ENCODE results near the gene AK4. TPM values are rescaled to one million over a fixed set of nuclear protein-coding genes. Genes with fewer than 3 reads are reported as not detected.
"Not testable (repeated sequence)": the region's sequence is repeated elsewhere in the genome, so short reads cannot be mapped to it uniquely, and the experiment has no call there.

AK4 gene
- polyA plus RNA-seq, 5 donors, result 1.8 to 3.7 (median 3.0) TPM

DNA sequence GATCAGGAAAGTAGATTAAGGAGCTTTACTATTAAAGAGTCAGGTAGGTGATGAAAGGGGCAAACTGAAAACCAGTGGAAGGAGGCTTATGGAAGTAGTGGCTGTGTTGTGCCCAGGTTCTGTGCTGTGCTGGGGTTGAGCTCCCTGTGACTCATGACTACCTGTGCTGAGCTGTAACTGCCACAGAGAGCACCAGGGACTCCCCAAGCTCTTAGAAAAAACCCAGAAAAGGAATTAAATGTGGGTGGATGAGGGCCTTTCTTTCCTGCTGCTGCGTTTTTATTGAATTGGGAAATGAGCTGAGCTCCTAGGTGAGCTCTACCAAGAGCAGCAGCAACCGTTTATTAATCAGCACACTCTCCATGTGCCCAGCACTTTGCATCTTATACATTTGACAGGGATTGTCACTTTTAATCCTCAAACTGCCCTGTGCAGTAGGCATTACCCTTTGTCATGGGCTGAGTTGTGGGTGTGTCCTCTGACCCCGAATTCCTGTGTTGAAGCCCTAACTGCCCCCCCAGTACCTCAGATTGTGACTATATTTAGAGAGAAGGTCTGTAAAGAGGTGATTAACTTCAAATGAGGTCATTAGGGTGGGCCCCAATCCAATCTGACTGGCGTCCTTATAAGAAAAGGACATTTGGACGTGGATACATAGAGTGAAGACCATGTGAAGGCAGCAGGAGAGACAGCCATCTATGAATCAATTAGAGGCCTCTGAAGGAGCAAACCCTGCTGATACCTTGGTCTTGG lies 65.4 kb downstream of the AK4 start:
- DNase-seq, result no peak

DNA sequence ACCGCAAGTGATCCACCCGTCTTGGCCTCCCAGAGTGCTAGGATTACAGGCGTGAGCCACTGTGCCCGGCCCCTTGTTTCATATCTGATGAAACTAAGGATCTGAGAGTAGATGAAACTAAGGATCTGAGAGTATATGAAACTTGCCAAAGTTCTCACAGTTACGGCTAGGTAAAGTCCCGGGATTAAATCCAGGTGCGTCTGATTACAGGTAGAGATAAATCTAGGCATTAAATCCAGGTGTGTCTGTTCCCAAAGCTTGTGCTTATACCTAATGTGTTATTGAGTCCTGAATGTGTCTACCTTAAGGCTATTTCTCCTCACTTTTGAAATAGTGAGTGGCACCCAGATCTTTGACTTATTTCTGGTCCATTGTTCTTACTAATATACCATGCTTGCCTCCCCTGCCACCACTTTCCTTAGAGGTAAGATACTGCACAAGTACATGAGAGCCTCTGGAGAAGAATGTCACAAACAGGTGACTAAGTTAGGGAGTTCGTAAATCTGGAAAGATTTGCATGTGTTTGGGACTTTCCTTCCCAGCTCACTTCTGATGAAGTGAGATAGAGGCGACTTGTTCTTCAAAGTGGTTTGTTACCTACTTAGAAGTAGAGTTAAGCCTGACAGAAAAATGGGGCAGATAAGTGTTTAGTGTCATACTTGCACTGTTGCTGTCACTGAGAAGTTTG lies 66.5 kb downstream of the AK4 start:
- DNase-seq, result no peak

GRCh38 chr1:65216989-65217388 lies 69.0 kb downstream of the AK4 start:
- no peak for DNase-seq

DNA sequence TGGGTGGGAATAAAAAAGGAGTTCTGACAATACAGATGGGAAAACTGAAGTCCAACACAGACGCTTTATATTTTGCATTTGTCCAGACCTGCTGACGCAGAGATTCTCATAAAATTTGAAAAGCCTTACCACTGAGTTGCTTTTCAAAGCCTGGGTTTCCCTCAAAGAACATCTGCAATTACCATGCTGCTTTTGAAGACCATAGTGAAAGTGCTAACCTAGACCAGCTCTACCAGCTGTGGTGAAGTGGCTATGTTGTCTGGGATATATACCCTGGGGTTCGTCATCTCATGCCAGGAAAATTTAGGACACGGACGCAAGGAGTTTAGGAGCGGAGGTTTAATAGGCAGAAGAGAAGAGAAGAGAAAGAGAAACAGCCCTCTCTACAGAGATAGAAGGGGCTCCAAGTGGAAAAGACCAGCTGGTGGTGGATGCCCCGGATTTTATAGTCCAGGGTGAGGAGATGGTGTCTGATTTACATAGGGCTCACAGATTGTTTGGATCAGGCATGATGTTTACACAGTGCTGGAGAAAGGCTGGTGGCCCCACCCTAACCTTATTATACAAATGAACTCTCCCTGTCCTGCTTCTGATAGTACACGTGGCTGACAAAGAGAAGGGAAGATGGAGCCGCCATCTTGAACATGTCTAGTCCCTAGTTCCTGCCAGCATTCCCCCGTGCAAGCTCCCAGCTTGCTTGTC lies 73.8 kb downstream of the AK4 start:
- no peak for DNase-seq

DNA sequence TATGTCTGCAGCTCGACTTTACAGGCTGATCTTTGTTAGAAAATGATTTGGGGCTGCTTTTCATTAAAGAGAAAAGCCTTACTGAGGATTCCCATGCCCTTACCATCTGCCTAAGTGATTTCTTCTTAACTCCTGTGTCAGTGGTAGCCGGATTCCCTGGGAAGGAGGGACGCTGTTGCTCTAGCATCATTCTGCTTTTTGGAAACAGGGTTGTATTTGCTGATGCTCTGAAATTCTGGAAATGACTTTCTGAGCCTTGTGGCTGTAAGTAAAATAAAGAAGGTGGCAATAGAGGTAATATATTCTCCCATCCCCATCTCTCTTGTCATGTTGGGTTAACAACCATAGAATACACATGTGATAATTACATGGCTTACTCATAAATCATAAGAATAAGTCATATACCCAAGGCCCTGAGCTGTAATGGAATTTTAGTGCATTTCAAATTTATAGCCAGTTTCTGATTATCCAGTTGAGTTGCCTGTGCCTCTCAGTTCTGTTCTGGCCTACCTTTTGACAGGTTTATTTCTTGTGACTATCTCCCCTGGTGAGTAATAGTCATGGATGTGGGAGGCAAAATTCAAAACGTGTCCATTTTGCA lies 74.4 kb downstream of the AK4 start:
- no peak for DNase-seq

- no peak for DNase-seq
Measured at GRCh38 chr1:65224681-65225091, 76.7 kb downstream of the AK4 start.

GRCh38 chr1:65225179-65225578 lies 77.2 kb downstream of the AK4 start:
- no peak for DNase-seq

GRCh38 chr1:65229201-65229600 lies 81.2 kb downstream of the AK4 start:
- DNase-seq, result no peak

DNA sequence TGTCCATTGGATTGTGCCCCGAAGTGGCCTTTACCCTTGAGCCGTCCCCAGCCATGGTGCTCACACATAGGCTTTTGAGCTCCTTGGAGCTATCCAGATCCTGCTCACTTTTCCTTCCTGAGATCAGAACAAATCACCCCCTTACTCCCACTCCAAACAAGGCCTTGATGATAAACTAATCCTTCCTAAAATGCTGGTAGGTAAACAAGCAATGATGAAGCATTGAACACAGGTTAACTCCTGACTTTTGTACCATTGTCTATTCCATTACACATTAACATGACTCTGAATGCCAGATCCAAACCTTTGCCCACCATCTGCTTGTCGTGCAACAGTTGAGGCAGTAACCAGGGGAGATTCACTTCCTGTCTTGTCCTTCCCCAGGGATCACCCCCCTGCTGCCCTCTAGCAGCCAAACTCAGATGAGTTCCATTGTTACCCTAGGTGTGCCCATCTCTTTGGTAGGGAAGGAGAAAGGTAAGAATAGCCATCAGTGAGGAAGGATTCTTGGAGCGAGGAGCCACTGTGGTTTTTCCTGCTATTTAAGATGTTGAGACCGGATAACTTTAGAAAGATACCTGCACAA lies 81.8 kb downstream of the AK4 start:
- DNase-seq, result no peak

DNA sequence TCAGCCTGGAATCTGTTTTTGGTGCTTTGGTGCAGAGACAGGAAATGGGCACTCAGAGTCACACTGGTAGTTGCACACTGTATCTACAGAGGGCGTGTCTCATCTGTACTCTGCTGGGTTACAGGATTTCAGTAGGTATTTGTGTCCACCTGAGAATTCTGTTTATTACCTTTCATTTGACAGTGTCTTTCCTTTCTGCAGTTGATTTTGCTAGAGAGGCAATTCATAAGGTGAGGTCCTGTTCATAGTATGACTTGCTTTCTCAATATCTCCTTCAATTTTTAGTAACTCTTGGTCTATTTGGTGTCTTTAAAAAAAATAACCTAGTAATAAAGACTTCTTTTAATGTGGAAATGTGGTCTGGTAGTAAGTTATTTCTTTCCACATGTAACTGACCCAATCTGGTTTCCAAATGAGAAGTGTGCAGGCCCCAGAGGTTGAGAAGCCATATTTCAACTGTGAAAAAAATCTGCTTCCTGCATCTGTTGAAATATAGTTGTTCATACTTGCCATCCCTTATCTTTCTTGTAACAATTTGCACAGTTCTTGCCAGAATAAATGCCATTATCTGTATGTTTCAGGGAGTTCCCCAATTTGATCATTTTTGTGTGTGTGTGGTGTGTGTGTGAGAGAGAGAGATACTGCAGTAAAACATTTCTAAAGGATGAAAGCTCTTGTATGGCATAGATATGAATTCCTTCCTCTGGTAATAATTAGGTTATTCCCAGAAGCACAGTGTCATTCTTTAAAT lies 82.9 kb downstream of the AK4 start:
- DNase-seq, result no peak

DNA sequence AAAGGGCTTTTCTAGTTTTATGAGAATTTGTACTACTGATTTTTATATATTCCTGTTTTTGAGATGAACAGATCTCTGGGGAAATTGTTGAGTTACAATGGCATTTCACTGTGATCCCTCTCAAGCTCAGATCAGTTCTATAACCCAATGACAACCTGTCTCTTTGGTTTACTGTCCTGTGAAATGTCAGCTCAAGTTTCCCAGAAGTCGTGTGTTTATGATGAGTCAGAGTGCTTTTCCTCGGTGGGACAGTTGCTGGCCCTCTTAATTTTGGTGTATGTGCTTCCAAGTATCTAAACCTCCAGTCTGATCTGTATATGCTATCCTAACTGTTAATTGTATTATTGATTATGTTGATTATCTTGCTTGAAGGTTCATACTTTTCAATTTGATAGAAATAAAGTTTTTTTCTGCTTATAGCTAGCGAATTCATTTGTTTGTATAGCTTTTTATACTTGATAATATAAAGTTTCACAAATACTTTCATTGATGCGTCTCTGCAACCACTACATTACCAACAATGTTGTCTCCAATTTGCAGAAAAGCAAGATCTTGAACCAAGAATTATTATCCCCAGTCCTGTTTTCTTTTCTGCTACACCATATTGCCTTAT lies 83.8 kb downstream of the AK4 start:
- no peak for DNase-seq

DNA sequence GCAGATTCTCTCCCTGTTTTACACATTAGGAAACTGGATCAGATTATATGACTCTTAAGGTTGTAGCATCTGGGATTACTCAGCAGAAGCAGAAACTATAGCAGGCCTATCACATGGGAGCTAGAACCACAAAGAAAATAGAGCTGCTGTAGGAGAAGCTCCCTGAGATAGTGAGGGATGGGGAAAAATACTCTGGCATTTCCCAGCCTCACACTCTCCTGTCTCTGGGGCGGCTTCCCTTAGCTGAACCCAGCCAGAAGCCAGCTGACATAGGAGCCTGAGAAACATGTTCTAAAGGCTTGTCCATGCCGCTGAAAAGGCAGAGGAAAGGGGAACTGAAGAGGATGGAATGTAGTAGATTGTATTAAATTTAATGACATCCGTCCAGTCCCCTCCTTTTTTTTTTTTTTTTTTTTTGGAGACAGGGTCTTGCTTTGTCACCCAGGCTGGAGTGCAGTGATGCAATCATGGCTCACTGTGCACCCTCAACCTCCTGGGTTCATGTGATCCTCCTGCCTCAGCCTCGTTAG lies 84.5 kb downstream of the AK4 start:
- DNase-seq, result no peak

- no peak for DNase-seq
Measured at GRCh38 chr1:65233782-65234181, 85.8 kb downstream of the AK4 start.

- no peak for DNase-seq
Measured at GRCh38 chr1:65235867-65236805, 88.1 kb downstream of the AK4 start.

GRCh38 chr1:65237088-65237487 lies 89.1 kb downstream of the AK4 start:
- not testable (repeated sequence) for DNase-seq

DNA sequence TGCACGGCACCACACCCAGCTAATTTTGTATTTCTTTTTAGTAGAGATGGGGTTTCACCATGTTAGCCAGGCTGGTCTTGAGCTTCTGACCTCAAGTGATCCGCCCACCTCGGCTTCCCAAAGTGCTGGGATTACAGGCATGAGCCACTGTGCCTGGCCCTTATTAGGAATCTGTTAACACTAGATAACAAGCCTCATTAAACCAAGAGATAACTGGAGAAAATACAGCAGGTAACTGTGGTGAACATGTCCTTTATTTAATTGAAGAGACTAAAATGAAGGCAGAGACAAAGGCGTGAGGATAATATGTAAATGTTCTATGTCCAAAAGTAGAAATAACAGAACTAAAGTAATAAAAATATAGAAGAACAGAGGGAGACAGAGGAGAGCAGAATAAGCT lies 89.5 kb downstream of the AK4 start:
- no peak for DNase-seq

DNA sequence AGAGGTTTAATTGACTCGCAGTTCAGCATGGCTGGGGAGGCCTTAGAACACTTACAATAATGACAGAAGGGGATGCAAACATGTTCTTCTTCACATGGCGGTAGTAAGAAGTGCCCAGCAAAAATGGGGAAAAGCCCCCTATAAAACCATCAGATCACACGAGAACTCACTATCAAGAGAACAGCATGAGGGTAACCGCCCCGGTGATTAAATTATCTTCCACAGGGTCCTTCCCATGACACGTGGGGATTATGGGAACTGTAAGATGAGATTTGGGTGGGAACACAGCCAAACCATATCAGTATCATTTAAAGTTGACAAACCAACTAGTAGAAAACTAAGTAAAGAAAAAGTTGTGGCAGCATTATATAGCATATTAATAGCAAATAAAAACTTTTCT lies 90.0 kb downstream of the AK4 start:
- DNase-seq, result no peak

DNA sequence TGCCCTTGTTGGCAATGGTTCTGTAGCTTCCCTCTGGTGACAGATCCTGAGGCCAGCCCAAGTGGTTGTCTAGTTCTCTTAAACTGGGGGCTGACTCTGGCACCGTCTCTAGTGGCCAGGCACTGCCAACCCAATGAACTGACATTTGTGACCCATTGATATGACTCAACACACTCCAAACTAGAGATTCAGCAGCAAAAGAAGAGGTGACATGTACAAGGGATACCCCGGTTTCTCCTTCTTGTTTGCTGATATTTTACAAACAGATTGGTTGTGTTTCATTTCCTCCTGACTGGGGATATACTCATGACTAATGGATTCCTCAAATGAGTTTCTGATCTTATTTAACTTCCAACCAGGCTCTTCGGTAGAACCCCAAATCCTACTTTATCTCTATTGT lies 95.5 kb downstream of the AK4 start:
- DNase-seq, result no peak

GRCh38 chr1:65245295-65245694 lies 97.3 kb downstream of the AK4 start:
- no peak for DNase-seq

Data from right lung (tissue), 5 donors.